Esophagus muscularis mucosa (tissue), 3 donors: ENCODE results near the gene HSPBAP1.

Experiments
- CTCF ChIP-seq, 3 experiments: fragments of 200-600 bp in 2 of 3; fragments of 450-650 bp in 1 of 3; sonication (generic) in 2 of 3; IDR thresholded peaks; one replicate each; pipeline ENCODE4 v1.5.1; 2017 to 2019; ENCODE audit warnings: antibody characterized with exemption in 3 of 3, mild to moderate bottlenecking in 2 of 3, moderate library complexity in 1 of 3
- POLR2A ChIP-seq: fragments of 450-650 bp; IDR thresholded peaks from one replicate; pipeline ENCODE4 v1.6.1; 2017; ENCODE audit warnings: antibody characterized with exemption, moderate library complexity, mild to moderate bottlenecking, low read depth

DNA sequence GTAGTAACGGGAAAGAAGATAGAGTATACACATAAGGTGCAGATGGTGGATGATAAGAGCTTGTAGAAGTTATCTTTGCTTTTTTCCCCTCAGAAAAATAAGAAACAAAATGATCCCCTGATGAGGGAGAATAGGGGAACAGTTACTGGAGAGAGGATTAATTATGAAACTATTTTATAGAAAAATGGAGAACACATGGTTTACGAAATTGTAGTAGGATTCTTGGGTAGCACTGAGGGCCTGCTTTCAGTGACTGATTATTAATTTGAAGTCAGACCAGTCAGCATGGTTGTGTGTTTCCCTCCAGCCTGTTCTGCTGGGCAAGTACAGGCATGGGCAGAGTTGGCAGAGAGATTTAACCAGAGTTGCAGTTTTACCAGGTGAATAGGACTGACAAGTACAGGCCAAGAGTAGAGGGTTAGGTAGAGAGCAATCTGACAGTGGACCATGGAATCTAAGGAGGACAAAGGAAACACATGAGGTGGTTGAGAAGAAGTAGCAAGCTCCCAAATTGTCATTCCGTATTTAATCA lies 7.1 kb upstream of the HSPBAP1 start:
- TF ChIP-seq POLR2A (no peak), CTCF (IDR thresholded peaks at IDR 0.05) (no peak)
